Effector CD4-positive, alpha-beta T cell (primary cell): ENCODE measurements around the gene ADAMTS6.

Source experiments
- DNase-seq: peaks from one replicate; pipeline ENCODE4 v3.0.0-alpha.2; 2020

Gene ADAMTS6

DNA sequence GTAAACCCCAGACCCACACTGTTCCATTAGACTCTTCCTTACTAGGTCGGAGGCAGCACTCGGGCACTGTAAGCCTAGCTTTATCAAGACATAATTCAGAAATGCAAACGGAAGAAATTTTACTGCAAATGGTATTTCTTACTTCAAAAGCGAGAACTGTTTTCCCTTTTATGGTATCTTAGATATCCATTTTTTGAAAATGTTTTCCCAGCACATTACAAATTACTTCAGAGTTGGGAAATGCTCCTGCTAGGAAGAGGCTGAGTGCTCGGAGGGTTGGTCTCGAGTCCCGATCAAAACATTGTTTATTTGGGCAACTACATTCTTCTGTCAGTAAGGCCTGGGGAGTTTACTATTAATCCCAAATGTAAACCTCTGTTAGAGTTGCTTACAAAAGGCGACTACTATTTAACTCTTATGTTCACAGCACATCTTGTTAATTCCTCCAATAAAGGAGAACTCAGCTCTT, 380.1 kb downstream of the ADAMTS6 start:
- DNase-seq: no peak

DNA sequence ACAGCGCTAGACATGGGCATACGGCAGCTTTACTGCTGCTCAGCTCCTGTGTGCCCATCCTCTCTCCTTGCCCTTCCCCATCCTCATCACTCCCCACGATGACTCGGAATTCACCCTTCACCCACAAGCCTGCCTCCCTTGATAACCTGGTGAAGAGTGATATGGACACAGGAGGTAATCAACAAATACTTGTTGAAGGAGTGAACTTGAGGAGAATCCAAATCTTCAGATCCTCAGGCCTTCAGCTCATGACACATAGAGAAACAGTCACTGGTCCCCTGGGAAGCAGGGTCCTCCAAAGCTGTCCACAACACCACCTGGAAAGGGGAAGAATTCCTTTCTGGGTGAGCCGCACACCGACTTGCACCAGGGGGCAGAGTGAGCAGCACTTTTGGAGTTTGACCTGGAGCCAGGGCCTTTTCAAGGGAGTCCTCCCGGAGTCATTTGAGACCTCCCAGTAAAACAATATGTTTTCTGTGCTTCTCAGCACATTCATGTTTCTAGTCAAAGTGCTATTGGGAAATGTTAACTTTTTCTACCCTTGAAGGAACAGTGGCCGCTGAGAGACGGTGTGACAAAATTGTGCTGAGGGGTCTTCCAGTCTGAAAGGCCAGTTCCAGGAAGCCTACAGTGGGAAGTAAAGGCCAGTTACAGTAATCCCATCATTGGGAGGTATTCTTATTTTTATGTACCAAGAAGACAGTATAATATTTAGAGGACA, 380.6 kb downstream of the ADAMTS6 start:
- DNase-seq: no peak
